ENCODE measurements around the gene KCTD2. TPM values are rescaled to one million over a fixed set of nuclear protein-coding genes. Genes with fewer than 3 reads are reported as not detected.
"Not testable (repeated sequence)": the region's sequence is repeated elsewhere in the genome, so short reads cannot be mapped to it uniquely, and the experiment has no call there.

The KCTD2 gene
- total and polyA plus RNA-seq, 8 donors, result 6.3 to 14.6 (median 8.7) TPM

- no peaks in the 10 kb centered on the region for H3K27me3 ChIP-seq
- no peaks in the 10 kb centered on the region for H3K4me1 ChIP-seq
- no peak for TF ChIP-seq CTCF (IDR thresholded peaks at IDR 0.05)
- H3K36me3 ChIP-seq, result peaks cover 0 to 18% (median 3%) of the 10 kb centered on the region in 3 donors
- no peak overlapping the region for H3K4me3 ChIP-seq
- no peak overlapping the region for H3K27ac ChIP-seq
- H3K9me3 ChIP-seq, result no peaks in the 10 kb centered on the region
- no peak for DNase-seq
- WGBS, 2 donors, result 93% methylated on average over 5 of the region's 5 CpGs
- intact Hi-C loops (cut with DNase I), result loop anchor here in 1 of 3 donors (10.0 kb wide), 1 partner anchor 54 kb away; no protein-coding TSS in a partner anchor
- no peak for FAIRE-seq
- no peak for ATAC-seq
Measured at GRCh38 chr17:75019146-75019545, 27.9 kb upstream of the KCTD2 start.

GRCh38 chr17:75019710-75020109 is 27.3 kb upstream of the KCTD2 start:
- TF ChIP-seq CTCF (IDR thresholded peaks at IDR 0.05), result no peak
- Histone ChIP-seq H3K4me3 (no peak overlapping the region), H3K4me1 (no peaks in the 10 kb centered on the region), H3K36me3 (peaks cover 0 to 18% (median 3%) of the 10 kb centered on the region in 3 donors), H3K27me3 (no peaks in the 10 kb centered on the region), H3K27ac (no peak overlapping the region), H3K9me3 (no peaks in the 10 kb centered on the region)
- ATAC-seq (no peak), DNase-seq (no peak), FAIRE-seq (no peak)
- intact Hi-C loops (cut with DNase I), result loop anchor here in 1 of 3 donors (10.0 kb wide), 1 partner anchor 55 kb away; no protein-coding TSS in a partner anchor
- WGBS, 2 donors, result 90 to 93% methylated on average over 3 of the region's 3 CpGs

GRCh38 chr17:75020331-75021110 is 26.5 kb upstream of the KCTD2 start:
- Histone ChIP-seq H3K27me3 (no peaks in the 10 kb centered on the region), H3K36me3 (peaks cover 0 to 18% (median 3%) of the 10 kb centered on the region in 3 donors), H3K4me3 (no peak overlapping the region), H3K4me1 (no peaks in the 10 kb centered on the region), H3K27ac (no peak overlapping the region), H3K9me3 (no peaks in the 10 kb centered on the region)
- DNase-seq (no peak), ATAC-seq (no peak), FAIRE-seq (no peak)
- WGBS, 2 donors, result 83 to 85% methylated on average over 19 of the region's 19 CpGs
- intact Hi-C loops (cut with DNase I), result no loop called here
- TF ChIP-seq CTCF (IDR thresholded peaks at IDR 0.05), result no peak

- no peak for ATAC-seq
- Histone ChIP-seq H3K27me3 (no peaks in the 10 kb centered on the region), H3K9me3 (no peaks in the 10 kb centered on the region), H3K4me3 (no peak overlapping the region), H3K27ac (no peak overlapping the region), H3K4me1 (no peaks in the 10 kb centered on the region), H3K36me3 (peaks cover 0 to 18% (median 0%) of the 10 kb centered on the region in 3 donors)
- DNase-seq, result no peak
- 78 to 82% methylated on average over 10 of the region's 10 CpGs for WGBS, 2 donors
- no peak for FAIRE-seq
- TF ChIP-seq CTCF (IDR thresholded peaks at IDR 0.05), result no peak
- intact Hi-C loops (cut with DNase I), result no loop called here
Measured at GRCh38 chr17:75024686-75025397, 22.2 kb upstream of the KCTD2 start.

- FAIRE-seq, result not testable (repeated sequence)
Measured at GRCh38 chr17:75025398-75025734, 21.7 kb upstream of the KCTD2 start.

GRCh38 chr17:75026650-75027049 is 20.4 kb upstream of the KCTD2 start:
- FAIRE-seq; DNase-seq; ATAC-seq; H3K27me3 ChIP-seq; H3K4me3 ChIP-seq; H3K27ac ChIP-seq; H3K9me3 ChIP-seq; H3K36me3 ChIP-seq; intact Hi-C loops (cut with DNase I); H3K4me1 ChIP-seq: not testable (repeated sequence)
- 87 to 95% methylated on average over 2 of the region's 2 CpGs for WGBS, 2 donors

More at GRCh38 chr17:75025398-75025734, 21.7 kb upstream of the KCTD2 start:
- peaks cover 0 to 17% (median 0%) of the 10 kb centered on the region in 3 donors for H3K36me3 ChIP-seq
- H3K27ac ChIP-seq; H3K27me3 ChIP-seq; H3K4me1 ChIP-seq; ATAC-seq; H3K4me3 ChIP-seq; intact Hi-C loops (cut with DNase I); DNase-seq; H3K9me3 ChIP-seq: not testable (repeated sequence)
- WGBS, 2 donors, result 91 to 94% methylated on average over 9 of the region's 9 CpGs
